ENCODE data around the gene COASY.
"Not testable (repeated sequence)": the region's sequence is repeated elsewhere in the genome, so short reads cannot be mapped to it uniquely, and the experiment has no call there.

COASY gene

GRCh38 chr17:42535155-42536047, 26.5 kb upstream of the COASY start:
- DNase-seq: peak in 1 of 2 donors; percentile 29

GRCh38 chr17:42536048-42536371, 25.9 kb upstream of the COASY start, which contains the start of gene NAGLU:
Gene NAGLU, plus strand, starts transcription at chr17:42536241. Its CDS starts 32 bp downstream, at chr17:42536273.
- DNase-seq: peak; percentile 86 to 91

GRCh38 chr17:42536372-42537155, 25.4 kb upstream of the COASY start:
- peak; percentile 34 to 66 for DNase-seq

GRCh38 chr17:42537156-42537805, 24.7 kb upstream of the COASY start:
- no peak for DNase-seq

- DNase-seq: no peak
Measured at GRCh38 chr17:42537826-42538451, 24.0 kb upstream of the COASY start.

GRCh38 chr17:42538482-42538881, 23.5 kb upstream of the COASY start:
- no peak for DNase-seq

GRCh38 chr17:42540558-42540957, 21.4 kb upstream of the COASY start:
- not testable (repeated sequence) for DNase-seq

GRCh38 chr17:42541041-42541833, 20.7 kb upstream of the COASY start:
- DNase-seq: no peak

GRCh38 chr17:42543190-42544079, 18.5 kb upstream of the COASY start:
- peak in 1 of 2 donors; percentile 33 for DNase-seq

GRCh38 chr17:42544874-42545283, 17.1 kb upstream of the COASY start:
- no peak for DNase-seq

- not testable (repeated sequence) for DNase-seq
Measured at GRCh38 chr17:42545755-42546505, 16.0 kb upstream of the COASY start.

- DNase-seq: no peak
Measured at GRCh38 chr17:42547001-42547461, 14.9 kb upstream of the COASY start.

GRCh38 chr17:42547698-42548069, 14.3 kb upstream of the COASY start:
- no peak for DNase-seq

GRCh38 chr17:42548070-42548837, 13.7 kb upstream of the COASY start:
- DNase-seq: no peak

GRCh38 chr17:42548993-42549755, 12.8 kb upstream of the COASY start:
- DNase-seq: no peak

- DNase-seq: not testable (repeated sequence)
Measured at GRCh38 chr17:42552736-42553135, 9.2 kb upstream of the COASY start, which contains the start of gene HSD17B1. Gene HSD17B1, plus strand, starts transcription at chr17:42552923. Its CDS starts 11 bp downstream, at chr17:42552934.

- no peak for DNase-seq
Measured at GRCh38 chr17:42553161-42553818, 8.7 kb upstream of the COASY start.

GRCh38 chr17:42553866-42554249, 8.1 kb upstream of the COASY start:
- no peak for DNase-seq
